Activated naive CD8-positive, alpha-beta T cell treated with anti-CD3 and anti-CD28 coated beads, Interleukin-2, amount 50 U/mL, for 16 hours (primary cell): Measurements from ENCODE around the gene ANKRD13B.

Experiments used
- DNase-seq: peaks from one replicate; pipeline ENCODE4 v3.0.0-alpha.2; 2020; ENCODE audit warnings: low read depth, low spot score

Gene ANKRD13B

GRCh38 chr17:29616300-29617048 lies 23.5 kb downstream of the ANKRD13B start:
- no peak for DNase-seq

- DNase-seq: peak; percentile 79
Observed at GRCh38 chr17:29617125-29617480, 24.2 kb downstream of the ANKRD13B start.

GRCh38 chr17:29617481-29618271 lies 24.7 kb downstream of the ANKRD13B start:
- peak; percentile 71 for DNase-seq

- DNase-seq: no peak
Observed at GRCh38 chr17:29618272-29619065, 25.5 kb downstream of the ANKRD13B start.

GRCh38 chr17:29619251-29619650 lies 26.3 kb downstream of the ANKRD13B start:
- no peak for DNase-seq

- DNase-seq: no peak
Observed at GRCh38 chr17:29620271-29620670, 27.3 kb downstream of the ANKRD13B start.

- no peak for DNase-seq
Observed at GRCh38 chr17:29620779-29621500, 28.0 kb downstream of the ANKRD13B start.

- no peak for DNase-seq
Observed at GRCh38 chr17:29621751-29622194, 28.8 kb downstream of the ANKRD13B start.

GRCh38 chr17:29622337-29623282 lies 29.7 kb downstream of the ANKRD13B start, which contains the start of gene CORO6:
CORO6 (minus strand) TSS chr17:29622912; CDS start chr17:29621421, 1,491 bp downstream.
- peak; percentile 42 for DNase-seq

GRCh38 chr17:29623283-29623647 lies 30.3 kb downstream of the ANKRD13B start:
- no peak for DNase-seq

GRCh38 chr17:29624586-29624985 lies 31.7 kb downstream of the ANKRD13B start:
- no peak for DNase-seq

GRCh38 chr17:29625037-29625750 lies 32.3 kb downstream of the ANKRD13B start:
- DNase-seq: no peak

- no peak for DNase-seq
Observed at GRCh38 chr17:29627951-29628350, 35.0 kb downstream of the ANKRD13B start.

GRCh38 chr17:29628644-29629043 lies 35.7 kb downstream of the ANKRD13B start:
- no peak for DNase-seq

GRCh38 chr17:29629839-29630238 lies 36.9 kb downstream of the ANKRD13B start:
- no peak for DNase-seq

- DNase-seq: no peak
Observed at GRCh38 chr17:29630630-29631193, 37.8 kb downstream of the ANKRD13B start.

- no peak for DNase-seq
Observed at GRCh38 chr17:29633886-29634285, 41.0 kb downstream of the ANKRD13B start.

GRCh38 chr17:29640413-29640812 lies 47.5 kb downstream of the ANKRD13B start:
- no peak for DNase-seq

- DNase-seq: no peak
Observed at GRCh38 chr17:29640981-29641642, 48.2 kb downstream of the ANKRD13B start.
